Activated CD8-positive, alpha-beta memory T cell treated with anti-CD3 and anti-CD28 coated beads for 4 hours (primary cell): ENCODE results near the gene TBC1D4.
"Not testable (repeated sequence)": the region's sequence is repeated elsewhere in the genome, so short reads cannot be mapped to it uniquely, and the experiment has no call there.

ENCODE experiments used
- DNase-seq, 2 donors: peaks; one replicate each; pipeline ENCODE4 v3.0.0-alpha.2; 2020; ENCODE audit warnings: low read depth in 2 of 2

TBC1D4 gene

GRCh38 chr13:75325711-75326110 lies 156.3 kb downstream of the TBC1D4 start:
- no peak for DNase-seq

GRCh38 chr13:75324413-75324940 lies 157.5 kb downstream of the TBC1D4 start:
- no peak for DNase-seq

GRCh38 chr13:75321084-75321483 lies 160.9 kb downstream of the TBC1D4 start:
- no peak for DNase-seq

- DNase-seq: no peak
These were observed 162.7 kb downstream of the TBC1D4 start for GRCh38 chr13:75319254-75319653.

GRCh38 chr13:75318138-75318833 lies 163.7 kb downstream of the TBC1D4 start:
- DNase-seq: no peak

- DNase-seq: no peak
These were observed 165.5 kb downstream of the TBC1D4 start for GRCh38 chr13:75316427-75316826.

- no peak for DNase-seq
These were observed 169.0 kb downstream of the TBC1D4 start for GRCh38 chr13:75312884-75313520.

GRCh38 chr13:75309981-75310580 lies 171.9 kb downstream of the TBC1D4 start:
- DNase-seq: no peak

GRCh38 chr13:75308222-75308621 lies 173.7 kb downstream of the TBC1D4 start:
- no peak for DNase-seq

- DNase-seq: no peak
These were observed 174.5 kb downstream of the TBC1D4 start for GRCh38 chr13:75307370-75307949.

GRCh38 chr13:75306967-75307366 lies 175.0 kb downstream of the TBC1D4 start:
- DNase-seq: not testable (repeated sequence)

GRCh38 chr13:75305059-75305458 lies 176.9 kb downstream of the TBC1D4 start:
- DNase-seq: no peak

GRCh38 chr13:75303263-75303662 lies 178.7 kb downstream of the TBC1D4 start:
- no peak for DNase-seq

- DNase-seq: no peak
These were observed 179.8 kb downstream of the TBC1D4 start for GRCh38 chr13:75302071-75302698.

- no peak for DNase-seq
These were observed 181.8 kb downstream of the TBC1D4 start for GRCh38 chr13:75299913-75300862.

GRCh38 chr13:75299246-75299645 lies 182.7 kb downstream of the TBC1D4 start:
- no peak for DNase-seq

- no peak for DNase-seq
These were observed 185.3 kb downstream of the TBC1D4 start for GRCh38 chr13:75296641-75297040.

GRCh38 chr13:75295201-75295600 lies 186.8 kb downstream of the TBC1D4 start:
- DNase-seq: no peak

GRCh38 chr13:75294110-75294509 lies 187.9 kb downstream of the TBC1D4 start:
- DNase-seq: no peak

GRCh38 chr13:75285310-75285709 lies 196.7 kb downstream of the TBC1D4 start:
- DNase-seq: no peak

GRCh38 chr13:75279834-75280369 lies 202.1 kb downstream of the TBC1D4 start:
- DNase-seq: no peak
